ENCODE measurements around the gene CLSTN3.
"Not testable (repeated sequence)": the region's sequence is repeated elsewhere in the genome, so short reads cannot be mapped to it uniquely, and the experiment has no call there.

Gene CLSTN3

DNA sequence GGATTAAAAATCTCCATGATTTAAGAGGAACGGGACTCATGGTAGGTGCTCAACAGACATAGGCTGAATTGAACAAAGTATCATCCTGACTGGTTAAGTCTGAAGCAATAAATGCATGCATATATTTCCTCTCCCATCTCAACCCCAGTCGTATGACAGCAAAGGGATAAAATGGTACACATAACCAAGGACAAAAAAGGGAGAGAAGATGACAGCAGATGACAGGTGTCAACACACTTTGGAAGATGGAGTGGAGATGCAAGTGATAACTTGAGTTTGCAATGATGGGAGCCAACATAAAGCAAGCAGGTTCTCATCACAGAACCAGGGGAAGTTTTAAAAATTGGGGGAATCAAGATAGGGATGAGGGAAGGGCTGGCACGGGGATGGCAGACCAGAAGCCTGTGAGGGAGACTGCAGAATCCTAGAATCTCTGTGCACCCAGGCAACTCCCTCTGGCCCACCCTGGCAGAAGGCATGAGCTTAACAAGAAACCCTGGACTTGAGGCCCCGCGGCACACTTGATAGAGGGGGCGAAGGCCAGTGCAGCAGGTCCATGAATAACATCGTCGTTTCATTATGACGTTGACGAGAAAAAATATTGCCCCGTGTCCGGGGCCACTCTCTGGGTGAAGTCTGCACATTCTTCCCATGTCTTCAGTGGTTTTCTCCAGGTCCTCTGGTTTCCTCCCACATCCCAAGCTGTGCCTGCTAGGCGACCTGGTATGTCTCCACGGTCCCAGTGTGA is 26.2 kb upstream of the CLSTN3 start:
- DNase-seq (ENCODE audit: low read depth in 2 of 3, low spot score in 2 of 3): no peak

DNA sequence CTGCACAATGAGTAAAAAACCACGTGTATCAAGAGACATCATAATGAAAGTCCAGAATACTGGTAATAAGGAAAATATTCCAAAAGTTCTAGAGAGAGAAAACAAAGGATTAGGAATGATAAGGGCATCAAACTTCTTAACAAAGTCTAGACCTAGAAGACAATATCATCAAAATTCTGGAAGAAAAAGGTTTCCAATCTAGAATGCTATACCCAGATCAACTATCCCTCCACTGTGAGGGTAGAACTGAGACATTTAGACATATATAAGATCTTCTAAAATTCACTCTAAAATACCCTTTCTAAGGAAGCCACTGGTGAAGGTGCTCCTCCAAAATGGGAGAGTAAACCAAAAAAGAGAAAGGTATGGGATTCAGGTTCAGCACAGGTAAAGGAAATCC is 24.1 kb upstream of the CLSTN3 start:
- DNase-seq (ENCODE audit: low read depth in 2 of 3, low spot score in 2 of 3): no peak

- not testable (repeated sequence) for DNase-seq (ENCODE audit: low read depth in 2 of 3, low spot score in 2 of 3)
Measured at GRCh38 chr12:7107181-7107580, 23.0 kb upstream of the CLSTN3 start.

DNA sequence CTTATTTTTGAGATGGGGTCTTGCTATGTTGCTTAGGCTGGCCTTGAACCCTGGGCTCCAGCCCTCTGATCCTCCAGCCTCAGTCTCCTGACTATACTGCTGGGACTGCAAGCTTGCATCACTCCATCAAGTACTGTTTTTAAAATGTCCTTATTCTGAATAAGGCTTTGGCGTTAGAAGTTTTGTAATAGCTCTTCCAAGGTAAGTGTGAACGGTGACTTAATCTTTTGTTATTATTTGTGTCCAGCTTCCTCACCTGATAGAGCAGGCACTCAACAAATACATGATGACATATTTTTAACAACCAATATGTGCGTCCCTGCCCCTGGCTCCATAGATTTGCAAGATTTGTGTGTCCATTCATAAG is 22.6 kb upstream of the CLSTN3 start:
- no peak for DNase-seq (ENCODE audit: low read depth in 2 of 3, low spot score in 2 of 3)

DNA sequence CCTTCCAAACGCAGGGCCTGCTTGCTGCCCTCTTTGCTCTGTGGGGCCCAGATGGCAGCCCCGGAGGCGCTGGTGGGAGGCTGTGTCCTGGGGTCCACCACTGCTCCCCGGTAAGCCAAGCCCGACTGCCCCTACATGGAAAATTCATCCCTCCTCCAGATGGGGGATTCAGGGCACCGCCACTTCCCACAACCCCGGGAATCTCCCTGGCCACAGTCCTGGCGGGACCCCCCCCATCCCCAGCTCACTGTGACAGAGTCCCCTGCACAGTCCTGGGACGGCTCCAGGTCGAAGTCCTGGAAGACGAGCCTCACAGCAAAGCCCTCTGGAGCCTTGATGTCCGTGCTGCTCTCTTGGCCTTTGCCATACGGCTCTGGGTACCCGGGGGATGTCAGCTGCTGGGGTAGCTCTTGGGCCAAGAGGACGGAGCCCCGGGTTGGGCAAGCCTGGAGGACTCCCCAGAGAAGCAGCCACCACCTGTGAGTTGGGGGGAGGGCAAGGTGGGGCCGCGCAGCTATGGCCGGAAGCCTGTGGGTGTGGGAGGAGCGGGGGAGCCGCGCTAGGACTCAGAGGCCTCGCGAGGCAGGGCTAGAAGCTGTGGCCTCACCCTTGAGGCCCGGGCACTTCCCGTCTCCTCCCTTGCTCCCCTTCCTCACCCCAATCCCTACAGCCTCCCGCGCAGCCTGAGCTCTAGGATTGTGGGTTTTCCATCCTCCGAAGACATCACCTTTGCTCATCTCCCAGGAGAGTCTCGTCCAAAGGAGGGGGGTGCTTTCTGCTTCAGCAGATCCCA is 22.0 kb upstream of the CLSTN3 start:
- peak; percentile 58 to 63 (median 59) for DNase-seq (ENCODE audit: low read depth in 2 of 3, low spot score in 2 of 3)

DNA sequence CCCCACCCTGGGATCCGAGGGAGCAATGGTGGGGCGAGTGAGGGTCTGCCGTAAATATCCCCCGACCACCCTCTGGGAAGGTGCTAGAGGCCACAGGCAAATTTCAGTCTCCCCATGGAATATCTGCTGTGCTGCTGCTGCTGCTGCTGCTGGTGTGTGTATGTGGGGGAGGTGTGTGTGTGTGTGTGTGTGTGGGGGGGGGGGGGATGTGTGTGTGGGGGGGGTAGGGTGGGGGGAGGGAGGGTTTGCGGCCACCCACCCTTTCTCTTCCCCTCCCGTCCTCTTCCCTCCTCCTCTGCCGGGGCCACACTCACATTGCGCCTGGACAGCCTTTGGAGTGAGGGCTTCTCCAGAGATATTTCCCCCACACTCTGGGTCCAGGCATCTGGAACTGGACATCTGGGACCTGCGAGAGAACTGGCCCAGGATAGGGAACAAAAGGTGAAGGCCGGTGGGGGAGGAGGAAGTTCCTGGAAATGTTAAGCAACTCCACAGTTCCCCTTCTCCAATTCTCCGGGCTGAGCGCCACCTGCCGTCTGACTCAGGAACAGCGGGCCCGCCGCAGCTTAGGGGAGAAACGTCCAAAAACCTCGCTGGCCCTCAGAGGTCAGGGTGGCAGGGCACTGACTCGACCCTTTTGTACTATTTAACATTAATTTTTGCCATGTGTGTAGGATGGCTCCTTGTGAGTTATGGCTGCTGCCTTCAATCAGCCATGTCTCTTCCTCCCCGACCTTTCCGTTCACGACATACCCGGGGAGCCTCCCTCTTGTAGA is 21.2 kb upstream of the CLSTN3 start, which contains the start of gene C1RL:
Gene C1RL, minus strand, starts transcription at position 419 of the 776 bp plus-strand sequence. Its CDS starts 34 bp downstream, at position 385.
- DNase-seq (ENCODE audit: low read depth in 2 of 3, low spot score in 2 of 3): peak; percentile 62 to 92 (median 84)

DNA sequence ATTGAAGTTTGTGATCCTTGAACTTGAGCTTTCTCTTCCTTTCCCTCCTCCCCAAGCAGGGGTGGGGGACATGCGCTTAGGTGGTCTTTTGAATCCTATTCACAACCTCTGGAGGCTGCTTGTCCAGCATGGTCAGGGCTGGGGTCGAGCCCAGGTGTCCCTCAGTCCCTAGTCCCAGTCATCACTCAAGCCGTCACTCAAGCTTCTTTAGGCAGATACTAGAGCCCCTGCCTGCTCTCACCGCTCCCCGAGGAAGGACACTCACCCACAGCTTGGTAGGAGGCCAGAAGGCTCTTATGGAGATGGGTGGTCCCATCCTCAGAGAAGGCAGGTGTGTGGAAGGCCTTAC is 20.6 kb upstream of the CLSTN3 start:
- no peak for DNase-seq (ENCODE audit: low read depth in 2 of 3, low spot score in 2 of 3)

DNA sequence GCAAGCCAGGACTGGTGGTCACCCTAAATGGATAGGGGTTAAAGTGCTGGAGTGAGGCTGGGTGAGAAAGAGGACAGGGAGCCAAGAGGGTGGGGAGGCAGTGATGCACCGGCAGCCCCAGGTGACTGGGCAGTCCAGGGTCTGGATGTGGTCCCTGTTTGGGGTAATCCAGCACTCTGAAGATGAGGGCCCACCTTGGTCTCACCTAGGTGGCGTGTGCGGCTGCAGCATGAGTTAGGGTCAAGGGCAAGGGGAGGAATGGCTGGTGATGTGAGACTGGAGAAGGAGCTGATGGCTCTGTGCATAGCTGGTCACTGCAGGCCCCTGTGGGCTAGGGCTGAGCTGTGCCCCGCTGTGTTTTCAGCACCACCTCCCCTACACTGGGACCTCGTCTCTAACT is 19.5 kb upstream of the CLSTN3 start:
- no peak for DNase-seq (ENCODE audit: low read depth in 2 of 3, low spot score in 2 of 3)

- DNase-seq (ENCODE audit: low read depth in 2 of 3, low spot score in 2 of 3): no peak
Measured at GRCh38 chr12:7112041-7112440, 18.1 kb upstream of the CLSTN3 start.

- no peak for DNase-seq (ENCODE audit: low read depth in 2 of 3, low spot score in 2 of 3)
Measured at GRCh38 chr12:7113389-7113871, 16.7 kb upstream of the CLSTN3 start.

DNA sequence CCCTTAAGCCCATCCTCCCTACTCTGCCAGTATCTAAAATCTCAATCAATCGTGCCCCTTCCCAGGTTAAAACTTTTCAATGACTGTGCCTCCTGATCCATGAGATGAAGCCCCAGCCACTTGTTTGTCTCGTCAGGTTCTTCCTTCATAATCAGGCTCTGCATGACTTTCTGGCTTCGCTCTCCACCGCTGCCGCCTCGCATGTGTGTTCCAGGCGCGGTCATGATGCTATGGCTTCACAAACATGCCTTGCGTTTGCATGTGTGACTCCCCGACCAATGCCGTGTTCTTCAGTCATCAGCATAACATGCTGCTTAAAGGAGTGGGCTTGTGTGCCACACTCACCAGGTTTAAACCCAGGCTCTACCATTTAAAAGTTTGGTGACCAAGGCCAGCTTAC is 16.2 kb upstream of the CLSTN3 start:
- no peak for DNase-seq (ENCODE audit: low read depth in 2 of 3, low spot score in 2 of 3)

DNA sequence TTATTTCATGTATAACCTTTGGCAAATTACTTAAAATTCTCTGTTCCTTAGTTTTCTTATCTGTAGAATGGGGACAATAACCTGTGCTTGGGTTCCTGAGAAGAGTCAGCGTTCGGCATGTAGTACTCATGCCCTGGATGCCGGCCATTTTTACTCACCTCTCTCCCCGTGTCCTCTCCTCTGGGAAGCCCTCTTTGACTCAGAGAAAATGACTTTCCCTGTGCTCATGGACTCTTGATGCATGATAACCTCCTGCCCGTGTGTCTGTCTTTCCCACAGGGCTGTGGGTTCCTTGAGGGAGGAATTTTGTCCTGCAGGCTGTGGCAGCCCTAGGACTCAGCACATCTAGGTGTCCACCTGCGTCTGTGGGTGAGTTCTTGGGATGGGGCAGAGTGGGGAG is 15.3 kb upstream of the CLSTN3 start:
- DNase-seq (ENCODE audit: low read depth in 2 of 3, low spot score in 2 of 3): no peak

GRCh38 chr12:7116196-7116595 is 14.0 kb upstream of the CLSTN3 start:
- DNase-seq (ENCODE audit: low read depth in 2 of 3, low spot score in 2 of 3): no peak

DNA sequence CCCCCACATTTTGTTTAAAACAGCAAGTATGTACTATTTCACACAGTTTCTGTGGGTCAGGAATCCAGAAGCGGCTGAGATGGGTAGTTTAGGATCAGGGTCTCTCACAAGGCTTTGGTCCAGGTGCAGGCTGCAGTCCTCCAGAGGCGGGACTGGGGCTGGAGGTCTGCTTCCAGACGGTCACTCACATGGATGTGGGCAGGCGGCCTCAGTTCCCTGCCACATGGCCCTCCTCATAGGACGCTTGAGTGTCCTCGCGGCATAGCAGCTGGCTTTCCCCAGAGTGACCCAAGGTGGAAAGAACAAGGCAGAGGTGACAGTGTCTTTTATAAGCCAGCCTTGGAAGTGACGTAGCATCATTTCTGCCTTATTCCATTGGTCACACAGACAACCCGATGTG is 13.3 kb upstream of the CLSTN3 start:
- DNase-seq (ENCODE audit: low read depth in 2 of 3, low spot score in 2 of 3): no peak

DNA sequence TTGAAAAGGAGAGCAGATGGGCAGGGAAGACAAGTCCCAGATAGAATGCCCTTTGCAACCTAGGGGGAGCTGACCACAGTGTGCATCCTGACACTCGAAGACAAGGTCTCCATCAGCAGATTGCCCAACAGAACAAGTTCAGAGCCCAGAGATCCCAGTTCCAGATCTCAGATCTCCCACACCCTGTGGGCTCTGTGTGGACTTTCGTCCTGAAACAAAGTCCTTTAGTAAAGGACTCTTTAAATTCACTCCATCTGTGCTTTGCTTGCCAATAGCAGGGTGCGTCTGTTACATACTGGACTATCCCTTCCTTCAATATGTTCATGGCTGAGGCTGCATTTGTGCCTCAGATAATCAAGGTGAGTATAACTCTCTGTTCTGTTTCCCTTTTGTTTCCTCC is 12.5 kb upstream of the CLSTN3 start:
- DNase-seq (ENCODE audit: low read depth in 2 of 3, low spot score in 2 of 3): no peak

- no peak for DNase-seq (ENCODE audit: low read depth in 2 of 3, low spot score in 2 of 3)
Measured at GRCh38 chr12:7118881-7119280, 11.3 kb upstream of the CLSTN3 start.

DNA sequence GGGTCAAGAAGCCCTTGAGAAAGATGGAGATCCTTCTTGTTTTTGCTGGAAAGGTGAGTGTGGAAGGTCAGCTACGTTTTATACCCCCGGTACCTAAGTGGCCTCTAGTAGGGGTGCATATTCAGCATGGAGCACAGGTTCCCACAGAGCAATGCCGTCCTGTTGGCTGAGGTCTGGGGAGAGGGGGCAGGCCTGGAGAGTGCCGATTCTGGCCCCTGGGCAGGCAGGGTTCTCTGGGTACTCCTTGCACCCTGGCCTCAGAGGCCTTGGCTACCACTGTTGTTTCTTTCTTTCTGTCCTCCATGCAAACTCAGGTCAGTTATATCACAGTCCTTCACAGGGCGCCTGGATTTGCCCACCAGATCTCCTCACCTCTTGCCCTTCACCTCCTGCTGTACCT is 10.0 kb upstream of the CLSTN3 start:
- no peak for DNase-seq (ENCODE audit: low read depth in 2 of 3, low spot score in 2 of 3)

- DNase-seq (ENCODE audit: low read depth in 2 of 3, low spot score in 2 of 3): no peak
Measured at GRCh38 chr12:7121324-7121723, 8.8 kb upstream of the CLSTN3 start.

DNA sequence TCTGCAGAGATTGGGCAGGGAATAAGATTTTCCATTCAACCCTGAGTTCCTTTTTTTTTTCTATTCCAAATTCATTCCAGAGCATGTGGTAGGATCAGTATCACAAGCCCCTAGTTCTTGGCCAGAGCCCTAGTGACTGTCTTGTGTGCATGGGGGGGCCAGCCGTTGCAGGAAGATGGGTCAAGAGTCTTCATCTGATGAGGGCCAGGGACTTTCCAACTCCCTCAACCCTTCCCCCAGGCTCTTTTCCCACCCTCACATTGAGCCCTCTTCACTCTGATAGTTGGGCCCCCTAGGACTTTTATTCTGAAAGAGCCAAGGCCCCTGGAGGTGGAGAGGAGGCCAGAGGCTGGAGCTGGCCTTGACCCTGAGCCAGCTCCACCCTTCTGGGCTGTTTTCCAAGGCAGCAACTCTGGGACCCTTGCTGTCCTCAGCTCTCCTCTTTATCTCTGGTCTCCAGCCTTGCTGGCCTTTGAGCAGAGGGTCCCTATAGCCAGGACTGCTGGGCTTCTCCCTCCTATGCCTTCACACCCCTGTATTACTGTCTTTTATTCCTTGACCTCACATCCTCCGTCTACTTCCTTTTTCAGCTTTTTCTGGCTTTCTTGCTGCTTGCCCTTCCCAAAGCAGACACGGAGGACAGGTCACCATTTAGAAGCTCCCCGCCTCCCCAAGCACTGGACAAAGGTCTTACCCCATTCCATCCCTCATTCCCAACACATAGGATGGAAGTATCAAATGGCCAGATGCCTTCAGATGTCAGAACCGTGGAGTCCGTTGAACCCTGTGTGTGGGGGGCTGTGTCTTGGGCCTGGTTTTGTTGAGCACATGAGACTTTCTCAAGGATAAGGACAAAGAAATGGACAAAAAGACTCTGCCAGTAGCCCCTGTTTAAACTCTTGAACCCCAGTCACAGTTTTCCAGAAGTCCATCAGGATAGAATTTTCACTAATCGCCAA is 7.1 kb upstream of the CLSTN3 start:
- no peak for DNase-seq (ENCODE audit: low read depth in 2 of 3, low spot score in 2 of 3)

DNA sequence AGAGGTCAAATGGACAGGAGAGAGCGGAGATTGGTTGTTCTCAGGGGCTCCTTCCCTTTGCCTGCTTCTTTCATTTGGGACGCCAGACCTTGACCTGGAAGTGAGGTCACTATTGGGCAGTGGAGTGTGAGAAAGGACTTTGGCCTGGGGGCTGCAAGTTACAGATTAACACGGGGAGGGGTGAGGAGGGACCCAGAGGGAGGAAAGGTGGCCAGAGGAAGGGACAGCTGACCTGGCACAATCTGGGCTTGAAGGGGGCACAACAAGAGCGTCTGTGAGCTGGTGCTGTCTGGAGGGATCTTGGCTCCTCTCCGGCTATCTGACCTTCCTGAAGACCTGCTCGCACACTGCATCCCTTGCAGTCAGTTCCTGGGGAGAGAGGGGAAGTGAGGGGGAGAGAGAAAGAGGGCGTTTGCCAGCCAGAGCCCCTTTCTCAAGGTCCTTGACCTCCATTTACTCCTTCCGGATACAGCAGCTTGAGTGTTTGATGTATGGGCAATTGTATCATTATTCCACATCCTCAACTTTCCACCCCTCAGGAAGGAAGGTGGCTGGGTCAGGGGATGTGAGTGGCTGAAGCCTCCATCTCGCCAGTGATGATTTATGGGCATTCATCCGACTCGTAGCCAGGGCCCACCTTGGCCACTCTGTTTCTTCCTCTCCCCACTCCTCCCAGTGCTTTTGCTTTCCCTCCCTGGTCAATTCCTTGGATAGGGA is 6.2 kb upstream of the CLSTN3 start:
- DNase-seq (ENCODE audit: low read depth in 2 of 3, low spot score in 2 of 3): no peak

Measured in activated CD8-positive, alpha-beta memory T cell treated with anti-CD3 and anti-CD28 coated beads for 48 hours (primary cell).